Measurements from ENCODE around the gene CDH13. TPM values are rescaled to one million over a fixed set of nuclear protein-coding genes. Genes with fewer than 3 reads are reported as not detected.

CDH13 gene
- total RNA-seq, 2 experiments from 2014 or later = not detected

GRCh38 chr16:82832821-82833220, 206.1 kb downstream of the CDH13 start:
- no peaks in the 10 kb centered on the region for H3K79me2 ChIP-seq (ENCODE audit: insufficient read depth, low read depth, low read length)
- H3K27ac ChIP-seq (ENCODE audit: low read depth, low read length, poor library complexity, severe bottlenecking) = no peak overlapping the region
- POLR2A ChIA-PET = no interaction called here
- no peaks in the 10 kb centered on the region for H3K9me3 ChIP-seq (ENCODE audit: low read length)
- no peak overlapping the region for H3K4me3 ChIP-seq (ENCODE audit: low read depth, low read length, poor library complexity, severe bottlenecking)
- no peaks in the 10 kb centered on the region for H4K20me1 ChIP-seq (ENCODE audit: insufficient read depth, low read length)
- H3K36me3 ChIP-seq (ENCODE audit: insufficient read depth, low read length) = no peaks in the 10 kb centered on the region
- H3K9me2 ChIP-seq (ENCODE audit: insufficient read depth, low read length) = no peaks in the 10 kb centered on the region
- H2AFZ ChIP-seq (ENCODE audit: low read length) = no peak overlapping the region
- TF ChIP-seq CTCF (conservative IDR thresholded peaks at IDR 0.05; ENCODE audit: low read length) (no peak), EZH2phosphoT487 (IDR thresholded peaks at IDR 0.05; ENCODE audit: borderline replicate concordance, low read depth, low read length) (no peak)
- no TSS peak for BruUV-seq (replicated peaks)
- no peak for DNase-seq (ENCODE audit: low spot score)
- H3K4me1 ChIP-seq (ENCODE audit: insufficient read depth, low read length, poor library complexity, severe bottlenecking) = no peaks in the 10 kb centered on the region
- H3K4me2 ChIP-seq (ENCODE audit: low read length) = no peak overlapping the region
- CTCF ChIA-PET (ENCODE audit: unreplicated experiment) = no interaction called here
- intact Hi-C loops (cut with micrococcal nuclease; ENCODE audit: unreplicated experiment) = no loop called here

- H3K79me2 ChIP-seq (ENCODE audit: insufficient read depth, low read depth, low read length) = no peaks in the 10 kb centered on the region
- ChIA-PET POLR2A (no interaction called here), CTCF (ENCODE audit: unreplicated experiment) (no interaction called here)
- intact Hi-C loops (cut with micrococcal nuclease; ENCODE audit: unreplicated experiment) = no loop called here
- no peaks in the 10 kb centered on the region for H3K9me2 ChIP-seq (ENCODE audit: insufficient read depth, low read length)
- DNase-seq (ENCODE audit: low spot score) = no peak
- no peaks in the 10 kb centered on the region for H4K20me1 ChIP-seq (ENCODE audit: insufficient read depth, low read length)
- H3K27ac ChIP-seq (ENCODE audit: low read depth, low read length, poor library complexity, severe bottlenecking) = no peak overlapping the region
- no peak for TF ChIP-seq CTCF (conservative IDR thresholded peaks at IDR 0.05; ENCODE audit: low read length)
- no peak for TF ChIP-seq EZH2phosphoT487 (IDR thresholded peaks at IDR 0.05; ENCODE audit: borderline replicate concordance, low read depth, low read length)
- no peaks in the 10 kb centered on the region for H3K36me3 ChIP-seq (ENCODE audit: insufficient read depth, low read length)
- H3K4me1 ChIP-seq (ENCODE audit: insufficient read depth, low read length, poor library complexity, severe bottlenecking) = no peaks in the 10 kb centered on the region
- no TSS peak for BruUV-seq (replicated peaks)
- H3K4me2 ChIP-seq (ENCODE audit: low read length) = no peak overlapping the region
- no peak overlapping the region for H2AFZ ChIP-seq (ENCODE audit: low read length)
- H3K9me3 ChIP-seq (ENCODE audit: low read length) = no peaks in the 10 kb centered on the region
- H3K4me3 ChIP-seq (ENCODE audit: low read depth, low read length, poor library complexity, severe bottlenecking) = no peak overlapping the region
These were observed 206.7 kb downstream of the CDH13 start for GRCh38 chr16:82833378-82833993.

GRCh38 chr16:82834151-82834815, 207.5 kb downstream of the CDH13 start:
- no peak overlapping the region for H3K4me2 ChIP-seq (ENCODE audit: low read length)
- no TSS peak for BruUV-seq (replicated peaks)
- H3K79me2 ChIP-seq (ENCODE audit: insufficient read depth, low read depth, low read length) = no peaks in the 10 kb centered on the region
- intact Hi-C loops (cut with micrococcal nuclease; ENCODE audit: unreplicated experiment) = no loop called here
- ChIA-PET POLR2A (no interaction called here), CTCF (ENCODE audit: unreplicated experiment) (no interaction called here)
- H3K4me1 ChIP-seq (ENCODE audit: insufficient read depth, low read length, poor library complexity, severe bottlenecking) = no peaks in the 10 kb centered on the region
- H2AFZ ChIP-seq (ENCODE audit: low read length) = no peak overlapping the region
- DNase-seq (ENCODE audit: low spot score) = no peak
- no peaks in the 10 kb centered on the region for H4K20me1 ChIP-seq (ENCODE audit: insufficient read depth, low read length)
- H3K9me2 ChIP-seq (ENCODE audit: insufficient read depth, low read length) = no peaks in the 10 kb centered on the region
- H3K36me3 ChIP-seq (ENCODE audit: insufficient read depth, low read length) = no peaks in the 10 kb centered on the region
- H3K4me3 ChIP-seq (ENCODE audit: low read depth, low read length, poor library complexity, severe bottlenecking) = no peak overlapping the region
- no peak for TF ChIP-seq CTCF (conservative IDR thresholded peaks at IDR 0.05; ENCODE audit: low read length)
- TF ChIP-seq EZH2phosphoT487 (IDR thresholded peaks at IDR 0.05; ENCODE audit: borderline replicate concordance, low read depth, low read length) = no peak
- no peaks in the 10 kb centered on the region for H3K9me3 ChIP-seq (ENCODE audit: low read length)
- no peak overlapping the region for H3K27ac ChIP-seq (ENCODE audit: low read depth, low read length, poor library complexity, severe bottlenecking)

Measured in OCI-LY7 (cell line).